ENCODE data around the gene QPCTL. TPM values are rescaled to one million over a fixed set of nuclear protein-coding genes. Genes with fewer than 3 reads are reported as not detected.

Gene QPCTL
- total and polyA plus RNA-seq, 2 of the 13 experiments (the other 11 are each of a cell fraction or from before 2014, with no cell fraction given) = 16.0 to 19.1 TPM

GRCh38 chr19:45681391-45682015, 11.0 kb upstream of the QPCTL start (continued):
- TF ChIP-seq PRDM10 (CRISPR knock-in tag; IDR thresholded peaks at IDR 0.05; ENCODE audit: low read depth) (no peak), FOXK2 (IDR thresholded peaks at IDR 0.05) (no peak; the same call in 1 of the 2 replicates), DBP (CRISPR knock-in tag; IDR thresholded peaks at IDR 0.05; ENCODE audit: not compliant biosample characterization) (no peak), ZNF274 (CRISPR knock-in tag; IDR thresholded peaks at IDR 0.05) (no peak), TMF1 (CRISPR knock-in tag; IDR thresholded peaks at IDR 0.05; ENCODE audit: low read depth) (no peak), STAT6 (CRISPR knock-in tag; IDR thresholded peaks at IDR 0.05; ENCODE audit: borderline replicate concordance) (no peak), RELA (CRISPR knock-in tag; IDR thresholded peaks at IDR 0.05) (no peak), ZFYVE20 (CRISPR knock-in tag; IDR thresholded peaks at IDR 0.05; ENCODE audit: borderline replicate concordance, low read depth) (no peak), AGO1 (IDR thresholded peaks at IDR 0.05; ENCODE audit: low read depth, low read length, poor library complexity, severe bottlenecking) (peak; percentile 42), ZIK1 (CRISPR knock-in tag; IDR thresholded peaks at IDR 0.05; ENCODE audit: borderline replicate concordance, low read depth) (no peak), KDM1A (CRISPR knock-in tag; IDR thresholded peaks at IDR 0.05) (no peak), ZNF430 (CRISPR knock-in tag; IDR thresholded peaks at IDR 0.05) (peak; percentile 66; the same call in 1 of the 2 replicates), HMGA1 (CRISPR knock-in tag; conservative IDR thresholded peaks at IDR 0.05) (no peak)
- TF ChIP-seq, protein P1, sequence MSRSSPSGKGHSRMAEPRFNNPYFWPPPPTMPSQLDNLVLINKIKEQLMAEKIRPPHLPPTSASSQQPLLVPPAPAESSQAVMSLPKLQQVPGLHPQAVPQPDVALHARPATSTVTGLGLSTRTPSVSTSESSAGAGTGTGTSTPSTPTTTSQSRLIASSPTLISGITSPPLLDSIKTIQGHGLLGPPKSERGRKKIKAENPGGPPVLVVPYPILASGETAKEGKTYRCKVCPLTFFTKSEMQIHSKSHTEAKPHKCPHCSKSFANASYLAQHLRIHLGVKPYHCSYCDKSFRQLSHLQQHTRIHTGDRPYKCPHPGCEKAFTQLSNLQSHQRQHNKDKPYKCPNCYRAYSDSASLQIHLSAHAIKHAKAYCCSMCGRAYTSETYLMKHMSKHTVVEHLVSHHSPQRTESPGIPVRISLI (CRISPR knock-in tag; IDR thresholded peaks at IDR 0.05; ENCODE audit: borderline replicate concordance) = peak; percentile 23; the same call in 1 of the 2 replicates
- TF ChIP-seq, protein P2, sequence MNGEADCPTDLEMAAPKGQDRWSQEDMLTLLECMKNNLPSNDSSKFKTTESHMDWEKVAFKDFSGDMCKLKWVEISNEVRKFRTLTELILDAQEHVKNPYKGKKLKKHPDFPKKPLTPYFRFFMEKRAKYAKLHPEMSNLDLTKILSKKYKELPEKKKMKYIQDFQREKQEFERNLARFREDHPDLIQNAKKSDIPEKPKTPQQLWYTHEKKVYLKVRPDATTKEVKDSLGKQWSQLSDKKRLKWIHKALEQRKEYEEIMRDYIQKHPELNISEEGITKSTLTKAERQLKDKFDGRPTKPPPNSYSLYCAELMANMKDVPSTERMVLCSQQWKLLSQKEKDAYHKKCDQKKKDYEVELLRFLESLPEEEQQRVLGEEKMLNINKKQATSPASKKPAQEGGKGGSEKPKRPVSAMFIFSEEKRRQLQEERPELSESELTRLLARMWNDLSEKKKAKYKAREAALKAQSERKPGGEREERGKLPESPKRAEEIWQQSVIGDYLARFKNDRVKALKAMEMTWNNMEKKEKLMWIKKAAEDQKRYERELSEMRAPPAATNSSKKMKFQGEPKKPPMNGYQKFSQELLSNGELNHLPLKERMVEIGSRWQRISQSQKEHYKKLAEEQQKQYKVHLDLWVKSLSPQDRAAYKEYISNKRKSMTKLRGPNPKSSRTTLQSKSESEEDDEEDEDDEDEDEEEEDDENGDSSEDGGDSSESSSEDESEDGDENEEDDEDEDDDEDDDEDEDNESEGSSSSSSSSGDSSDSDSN (CRISPR knock-in tag; IDR thresholded peaks at IDR 0.05) = peak; percentile 73; the same call in 1 of the 2 replicates
- TF ChIP-seq, protein P3, sequence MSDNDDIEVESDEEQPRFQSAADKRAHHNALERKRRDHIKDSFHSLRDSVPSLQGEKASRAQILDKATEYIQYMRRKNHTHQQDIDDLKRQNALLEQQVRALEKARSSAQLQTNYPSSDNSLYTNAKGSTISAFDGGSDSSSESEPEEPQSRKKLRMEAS (IDR thresholded peaks at IDR 0.05) = no peak; the same call in 1 of the 2 replicates
- TF ChIP-seq, protein P4, sequence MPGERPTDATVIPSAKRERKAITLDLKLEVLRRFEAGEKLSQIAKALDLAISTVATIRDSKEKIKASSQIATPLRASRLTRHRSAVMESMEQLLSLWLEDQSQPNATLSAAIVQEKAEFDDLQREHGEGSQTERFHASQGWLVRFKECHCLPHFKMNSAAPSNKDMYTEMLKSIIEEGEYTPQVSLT (CRISPR knock-in tag; IDR thresholded peaks at IDR 0.05; ENCODE audit: borderline replicate concordance, low read depth) = no peak
